ENCODE data around the gene TSEN2. TPM values are rescaled to one million over a fixed set of nuclear protein-coding genes. Genes with fewer than 3 reads are reported as not detected.

Gene TSEN2
- total RNA-seq (2014; rRNA removed; shearing (Covaris generic)) (33.2 and 40.7 TPM in 2 replicates), total RNA-seq (2022) (30.7 and 41.4 TPM in 2 replicates), Bru-seq, nascent RNA (percentile 84 among the genes with signal in this experiment), BruChase-seq, experiment 1, labeled RNA remaining after a 6-hour chase (percentile 87 among the genes with signal in this experiment), BruChase-seq, experiment 2, labeled RNA remaining after a 2-hour chase (percentile 85 among the genes with signal in this experiment)
- long read RNA-seq, partial matches to known transcripts, result 19 of 51 reads
- long read RNA-seq, other reads (novel, unspliced or antisense), result 30 of 51 reads

DNA sequence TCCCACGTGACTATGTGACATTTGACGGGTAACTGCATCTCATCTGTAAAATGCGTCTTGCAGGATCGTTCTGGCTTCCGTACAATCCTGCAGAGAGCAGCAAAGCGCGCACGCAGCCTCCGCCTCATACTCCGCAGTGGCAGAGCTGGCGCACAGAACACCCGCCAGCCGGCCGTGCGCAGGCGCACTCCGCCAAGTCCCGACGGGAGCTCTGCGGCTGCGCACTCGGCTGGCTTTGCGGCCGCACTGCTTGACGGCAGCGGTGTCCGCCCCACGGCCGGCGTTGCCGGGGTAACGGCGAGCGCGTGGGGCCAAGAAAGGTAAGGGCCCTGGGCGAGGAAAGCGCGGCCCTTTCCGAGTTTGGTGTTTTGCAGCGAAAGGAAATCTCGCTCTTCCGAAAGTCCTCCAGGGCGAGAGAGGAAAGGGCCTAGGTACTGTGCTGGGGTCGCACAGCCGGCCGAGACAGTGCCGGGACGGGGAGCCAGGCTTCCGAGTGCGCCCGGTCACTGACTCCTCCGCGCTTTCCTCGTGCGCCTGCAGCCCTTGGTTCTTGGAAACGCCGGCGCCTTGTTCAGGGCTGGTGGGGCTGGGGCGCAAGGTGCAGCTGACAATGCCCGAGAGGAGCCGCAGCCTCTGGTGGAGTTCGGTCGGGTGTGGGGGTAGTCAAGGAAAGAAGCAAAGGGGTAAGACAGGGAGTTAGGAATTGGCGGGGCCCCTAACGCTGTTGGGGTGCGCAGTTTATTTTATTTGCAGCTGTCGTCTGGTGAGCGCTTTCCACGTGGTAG lies at the start of gene TSEN2:
Gene TSEN2, plus strand, starts transcription at position 283 of the 785 bp plus-strand sequence. CDS start 5,321 bp downstream, outside the sequence.
- POLR2A ChIA-PET, result interaction anchor here (0.6 to 3.2 kb wide), 7 partner anchors 14 to 401 kb away, joined by 3 to 7 read pairs (median 3); no protein-coding TSS in a partner anchor
- no peaks in the 10 kb centered on the region for H3K9me3 ChIP-seq (ENCODE audit: low read length)
- DNase-seq (ENCODE audit: low spot score), result peak; percentile 97
- 0 out of 2 replicates have a peak, but pooled peaks cover 3% of the 10 kb centered on the region for H4K20me1 ChIP-seq (ENCODE audit: insufficient read depth, low read length)
- no TSS peak for BruUV-seq (replicated peaks)
- peaks cover 34% of the 10 kb centered on the region for H3K36me3 ChIP-seq (ENCODE audit: insufficient read depth, low read length)
- peak within 1 kb of the TSS; percentile 95 for H2AFZ ChIP-seq (ENCODE audit: low read length)
- no peaks in the 10 kb centered on the region for H3K9me2 ChIP-seq (ENCODE audit: insufficient read depth, low read length)
- CTCF ChIA-PET (ENCODE audit: unreplicated experiment), result interaction anchor here (0.6 kb wide), 1 partner anchor 56 kb away, joined by 4 read pairs; no protein-coding TSS in a partner anchor
- H3K4me1 ChIP-seq (ENCODE audit: insufficient read depth, low read length, poor library complexity, severe bottlenecking), result peaks cover 25% of the 10 kb centered on the region
- intact Hi-C loops (cut with micrococcal nuclease; ENCODE audit: unreplicated experiment), result loop anchor here (5.0 to 10.0 kb wide), 5 partner anchors 210 to 1110 kb away; partner anchors contain the start of gene TAMM41
- peak within 1 kb of the TSS; percentile 92 for H3K4me3 ChIP-seq (ENCODE audit: low read depth, low read length, poor library complexity, severe bottlenecking)
- H3K27ac ChIP-seq (ENCODE audit: low read depth, low read length, poor library complexity, severe bottlenecking), result peak within 1 kb of the TSS; percentile 79
- peaks cover 39% of the 10 kb centered on the region for H3K79me2 ChIP-seq (ENCODE audit: insufficient read depth, low read depth, low read length)
- peak within 1 kb of the TSS; percentile 98 for H3K4me2 ChIP-seq (ENCODE audit: low read length)
- TF ChIP-seq EZH2phosphoT487 (IDR thresholded peaks at IDR 0.05; ENCODE audit: borderline replicate concordance, low read depth, low read length), result no peak
- TF ChIP-seq, protein P1, sequence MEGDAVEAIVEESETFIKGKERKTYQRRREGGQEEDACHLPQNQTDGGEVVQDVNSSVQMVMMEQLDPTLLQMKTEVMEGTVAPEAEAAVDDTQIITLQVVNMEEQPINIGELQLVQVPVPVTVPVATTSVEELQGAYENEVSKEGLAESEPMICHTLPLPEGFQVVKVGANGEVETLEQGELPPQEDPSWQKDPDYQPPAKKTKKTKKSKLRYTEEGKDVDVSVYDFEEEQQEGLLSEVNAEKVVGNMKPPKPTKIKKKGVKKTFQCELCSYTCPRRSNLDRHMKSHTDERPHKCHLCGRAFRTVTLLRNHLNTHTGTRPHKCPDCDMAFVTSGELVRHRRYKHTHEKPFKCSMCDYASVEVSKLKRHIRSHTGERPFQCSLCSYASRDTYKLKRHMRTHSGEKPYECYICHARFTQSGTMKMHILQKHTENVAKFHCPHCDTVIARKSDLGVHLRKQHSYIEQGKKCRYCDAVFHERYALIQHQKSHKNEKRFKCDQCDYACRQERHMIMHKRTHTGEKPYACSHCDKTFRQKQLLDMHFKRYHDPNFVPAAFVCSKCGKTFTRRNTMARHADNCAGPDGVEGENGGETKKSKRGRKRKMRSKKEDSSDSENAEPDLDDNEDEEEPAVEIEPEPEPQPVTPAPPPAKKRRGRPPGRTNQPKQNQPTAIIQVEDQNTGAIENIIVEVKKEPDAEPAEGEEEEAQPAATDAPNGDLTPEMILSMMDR (conservative IDR thresholded peaks at IDR 0.05; ENCODE audit: low read length), result 0 out of 2 replicates have a peak, but pooled peaks have one; percentile 31

DNA sequence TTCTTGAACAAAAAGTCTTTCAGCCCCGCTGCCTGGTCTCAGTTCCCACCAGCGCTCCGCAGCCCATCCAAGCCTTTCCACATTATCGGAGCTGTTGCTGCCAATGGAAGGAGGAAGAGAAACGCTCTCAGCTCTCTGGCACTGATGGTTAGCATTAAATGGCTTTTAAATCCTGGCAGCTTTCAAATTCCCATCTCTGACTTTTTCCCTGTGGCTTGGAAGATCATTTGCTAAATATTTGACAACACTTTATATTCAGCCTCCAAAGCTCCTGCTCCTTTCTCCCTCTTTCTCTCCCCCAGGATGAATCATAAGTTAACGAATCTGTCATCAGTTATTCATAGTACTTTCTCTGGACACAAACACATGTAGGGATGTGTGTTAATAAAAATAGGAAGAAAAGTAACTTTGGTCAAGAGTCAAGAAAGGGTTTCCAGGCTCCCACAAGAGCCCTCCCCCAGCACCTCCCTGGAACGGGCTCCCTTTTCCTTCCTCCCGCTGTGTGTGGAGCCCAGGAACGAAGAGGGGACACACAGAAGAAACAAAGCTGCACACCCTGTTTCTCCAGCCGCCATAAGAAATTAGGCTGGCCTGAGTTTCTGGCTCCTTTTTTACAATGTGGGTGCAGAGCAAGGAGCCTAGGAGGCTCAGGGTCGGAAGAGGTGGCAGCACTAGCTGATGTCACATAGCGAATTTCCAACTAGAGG lies 47.6 kb upstream of the TSEN2 start:
- intact Hi-C loops (cut with micrococcal nuclease; ENCODE audit: unreplicated experiment), result no loop called here
- Histone ChIP-seq H3K79me2 (ENCODE audit: insufficient read depth, low read depth, low read length) (no peaks in the 10 kb centered on the region), H3K4me3 (ENCODE audit: low read depth, low read length, poor library complexity, severe bottlenecking) (no peak overlapping the region), H3K27ac (ENCODE audit: low read depth, low read length, poor library complexity, severe bottlenecking) (no peak overlapping the region), H3K9me3 (ENCODE audit: low read length) (0 out of 2 replicates have a peak, but pooled peaks cover 3% of the 10 kb centered on the region), H3K4me1 (ENCODE audit: insufficient read depth, low read length, poor library complexity, severe bottlenecking) (no peaks in the 10 kb centered on the region), H3K4me2 (ENCODE audit: low read length) (no peak overlapping the region), H3K36me3 (ENCODE audit: insufficient read depth, low read length) (no peaks in the 10 kb centered on the region), H2AFZ (ENCODE audit: low read length) (no peak overlapping the region), H4K20me1 (ENCODE audit: insufficient read depth, low read length) (no peaks in the 10 kb centered on the region), H3K9me2 (ENCODE audit: insufficient read depth, low read length) (no peaks in the 10 kb centered on the region)
- TF ChIP-seq EZH2phosphoT487 (IDR thresholded peaks at IDR 0.05; ENCODE audit: borderline replicate concordance, low read depth, low read length), result no peak
- TF ChIP-seq, protein P1 (conservative IDR thresholded peaks at IDR 0.05; ENCODE audit: low read length), result no peak
- ChIA-PET CTCF (ENCODE audit: unreplicated experiment) (no interaction called here), POLR2A (no interaction called here)
- no peak for DNase-seq (ENCODE audit: low spot score)
- no TSS peak for BruUV-seq (replicated peaks)
